Hematopoietic multipotent progenitor cell treated with erythropoietin and hydrocortisone succinate and interleukin-3 and kit ligand, for 4 days (in vitro differentiated cells): Measurements from ENCODE around the gene ALG11.

ENCODE experiments used
- DNase-seq: peaks from one replicate; pipeline ENCODE4 v3.0.0-alpha.2; 2015

ALG11 gene

DNA sequence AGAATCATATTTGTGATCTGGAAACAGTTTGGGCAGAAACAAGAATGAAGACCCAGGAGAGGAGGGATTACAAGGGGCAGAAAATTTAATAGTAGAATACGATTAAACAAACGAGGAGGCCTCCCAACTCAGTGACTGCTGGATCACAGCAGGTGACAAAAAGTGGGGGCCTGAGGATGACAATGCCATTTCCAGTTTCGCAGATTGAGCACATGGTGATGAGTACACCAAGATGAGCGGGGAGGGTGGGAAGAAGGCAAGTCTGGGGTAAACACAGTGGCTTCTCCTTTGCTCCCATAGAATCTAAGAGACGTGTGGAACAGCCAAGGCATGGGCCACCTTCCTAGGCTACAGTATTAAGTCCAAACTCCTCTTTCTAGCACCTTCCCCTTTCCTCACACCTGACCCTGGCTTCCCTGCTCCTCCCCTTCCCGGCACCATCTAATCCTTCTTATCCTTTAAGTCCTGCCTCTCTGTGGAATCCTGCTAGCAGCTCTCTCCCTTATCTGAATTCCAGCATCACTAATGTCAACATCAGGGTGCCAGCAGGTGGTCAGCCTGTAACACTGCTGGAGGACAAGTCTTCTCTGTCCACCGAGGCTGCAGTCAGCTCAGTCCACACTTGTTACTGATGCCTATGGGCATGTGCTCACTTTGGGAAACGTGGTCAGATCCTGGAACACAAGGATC, 14.4 kb upstream of the ALG11 start:
- DNase-seq: no peak

DNA sequence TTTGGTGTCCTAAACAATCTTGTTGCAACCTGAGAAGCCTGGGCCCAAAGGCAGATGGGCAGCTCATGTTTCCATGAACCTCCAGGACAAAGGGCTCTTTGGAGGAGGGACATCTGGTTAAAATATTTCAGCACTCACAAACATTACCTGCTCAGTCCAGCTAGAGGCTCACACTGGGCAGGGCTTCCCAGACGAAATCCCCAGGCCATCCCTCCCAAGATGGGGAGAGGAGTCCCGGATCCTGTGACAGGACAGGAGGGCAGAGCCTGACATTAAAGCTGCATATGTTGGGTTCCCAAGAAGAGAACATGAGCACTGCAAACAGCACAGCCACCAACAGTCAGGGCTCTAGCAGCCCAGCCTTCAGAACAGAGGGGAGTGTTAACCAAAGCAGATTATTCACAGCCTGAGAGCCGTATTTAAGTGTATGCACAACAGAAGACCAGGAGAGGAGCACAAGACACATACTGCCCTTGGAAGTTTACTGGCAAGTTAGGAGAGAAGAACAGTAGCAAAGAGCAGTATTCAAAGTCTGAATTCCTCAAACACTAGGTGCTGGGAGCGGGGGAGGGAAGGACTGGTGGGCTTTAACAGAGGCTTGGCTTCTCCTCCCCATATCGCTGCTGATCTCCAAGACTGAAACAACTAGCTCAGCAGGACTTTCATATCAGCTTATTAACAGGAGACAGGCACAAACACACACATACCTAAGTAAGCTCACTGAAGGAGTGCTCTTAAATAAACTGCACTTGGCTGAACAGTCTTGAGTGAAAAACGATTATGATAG, 13.3 kb upstream of the ALG11 start:
- peak; percentile 44 for DNase-seq

DNA sequence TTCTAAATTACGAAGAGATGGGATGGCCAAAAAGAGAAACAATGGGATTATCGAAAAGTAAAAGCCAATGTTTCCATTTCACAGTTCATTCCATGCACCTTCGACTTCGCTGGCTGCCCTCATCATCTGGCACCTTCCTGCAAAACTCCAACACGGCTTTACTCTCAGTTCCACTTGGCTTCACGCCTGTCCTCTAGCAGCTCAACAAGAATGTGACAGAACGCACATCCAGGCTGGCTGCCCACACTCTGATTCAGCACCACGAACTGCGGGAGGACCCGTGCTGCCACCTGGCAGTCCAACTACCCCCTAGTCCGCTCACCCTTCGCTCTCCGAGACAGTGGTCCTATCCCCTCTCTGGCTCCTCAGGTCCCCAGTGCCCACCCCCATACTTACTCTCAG, 12.7 kb upstream of the ALG11 start:
- DNase-seq: no peak

DNA sequence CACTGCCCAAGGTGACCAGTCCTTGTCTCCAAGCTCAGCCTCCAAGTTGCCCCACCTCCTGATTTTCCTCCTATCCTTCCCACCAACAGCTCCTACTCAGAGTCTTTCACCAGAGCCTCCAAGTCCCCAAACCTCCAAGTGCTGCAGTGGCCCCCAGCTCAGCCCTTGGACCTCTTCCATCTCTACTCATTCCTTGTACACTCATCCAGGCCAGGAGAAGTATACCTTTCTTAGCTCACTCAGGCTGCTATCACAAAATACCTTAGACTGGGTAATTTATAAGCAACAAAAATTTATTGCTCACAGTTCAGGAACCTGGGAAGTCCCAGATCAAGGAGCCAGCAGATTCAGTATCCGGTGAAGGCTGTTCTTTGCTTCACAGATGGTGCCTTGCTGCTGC, 12.3 kb upstream of the ALG11 start:
- DNase-seq: no peak

DNA sequence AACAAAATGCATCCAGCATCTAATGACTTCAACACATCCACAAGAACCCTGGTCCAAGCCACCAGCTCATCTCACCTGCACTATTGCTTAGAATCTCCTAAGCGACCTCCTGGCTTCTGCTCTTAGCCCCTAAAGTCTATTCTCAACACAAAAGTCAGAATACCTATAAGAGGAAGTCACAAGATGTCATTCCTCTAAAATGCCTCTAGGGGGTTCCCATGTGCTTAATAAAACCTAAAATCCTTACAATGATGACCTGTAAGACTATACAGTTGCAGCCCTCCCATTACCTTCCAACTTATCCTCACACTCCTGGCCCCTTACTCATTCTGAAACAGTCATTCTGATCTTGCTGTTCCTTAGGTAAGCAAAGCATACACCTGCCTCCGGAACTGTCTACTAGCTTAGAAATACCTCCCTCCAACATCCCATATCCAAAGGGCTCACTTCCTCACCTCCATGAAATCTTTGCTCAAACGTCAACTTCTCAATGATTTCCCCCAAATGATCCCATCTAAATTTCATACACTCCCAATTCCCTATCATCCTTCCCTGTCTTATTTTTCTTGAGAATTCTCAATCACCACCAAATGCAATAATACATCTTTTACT, 11.0 kb upstream of the ALG11 start:
- peak; percentile 85 for DNase-seq

DNA sequence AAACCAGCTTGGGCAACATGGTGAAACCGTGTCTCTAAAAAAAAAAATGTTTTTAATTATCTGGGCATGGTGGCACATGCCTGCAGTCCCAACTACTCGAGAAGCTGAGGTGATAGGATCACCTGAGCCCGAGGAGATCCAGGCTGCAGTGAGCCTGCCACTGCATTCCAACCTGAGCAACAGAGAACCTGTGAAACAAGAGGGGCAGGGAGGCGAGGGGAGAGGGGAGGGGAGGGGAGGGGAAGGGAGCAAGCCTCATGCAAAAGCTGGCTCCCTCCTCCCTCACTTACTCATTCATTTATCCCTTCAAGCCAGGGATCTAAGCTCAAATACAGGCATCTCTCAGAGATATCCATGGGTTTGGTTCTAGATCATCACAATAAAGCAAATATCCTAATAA, 9.8 kb upstream of the ALG11 start:
- DNase-seq: no peak

DNA sequence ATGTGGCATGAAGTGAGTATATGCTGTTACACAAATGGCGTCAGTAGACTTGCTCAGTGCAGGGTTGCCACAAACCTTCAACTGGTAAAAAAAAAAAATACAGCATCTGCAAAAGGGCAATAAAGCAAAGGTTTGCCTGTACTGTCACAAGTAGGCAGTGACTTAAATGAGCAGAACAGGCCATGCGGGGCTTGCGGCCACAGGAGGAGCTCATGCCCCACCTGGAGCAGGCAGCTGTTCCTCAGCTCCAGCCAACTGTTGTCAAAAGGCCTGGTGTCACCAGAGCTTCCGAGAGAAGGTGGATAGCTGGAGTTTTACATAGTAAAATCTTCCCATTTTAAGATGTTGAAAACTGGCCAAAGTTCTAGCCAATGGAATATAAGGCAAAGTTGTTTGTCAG, 8.7 kb upstream of the ALG11 start:
- no peak for DNase-seq

DNA sequence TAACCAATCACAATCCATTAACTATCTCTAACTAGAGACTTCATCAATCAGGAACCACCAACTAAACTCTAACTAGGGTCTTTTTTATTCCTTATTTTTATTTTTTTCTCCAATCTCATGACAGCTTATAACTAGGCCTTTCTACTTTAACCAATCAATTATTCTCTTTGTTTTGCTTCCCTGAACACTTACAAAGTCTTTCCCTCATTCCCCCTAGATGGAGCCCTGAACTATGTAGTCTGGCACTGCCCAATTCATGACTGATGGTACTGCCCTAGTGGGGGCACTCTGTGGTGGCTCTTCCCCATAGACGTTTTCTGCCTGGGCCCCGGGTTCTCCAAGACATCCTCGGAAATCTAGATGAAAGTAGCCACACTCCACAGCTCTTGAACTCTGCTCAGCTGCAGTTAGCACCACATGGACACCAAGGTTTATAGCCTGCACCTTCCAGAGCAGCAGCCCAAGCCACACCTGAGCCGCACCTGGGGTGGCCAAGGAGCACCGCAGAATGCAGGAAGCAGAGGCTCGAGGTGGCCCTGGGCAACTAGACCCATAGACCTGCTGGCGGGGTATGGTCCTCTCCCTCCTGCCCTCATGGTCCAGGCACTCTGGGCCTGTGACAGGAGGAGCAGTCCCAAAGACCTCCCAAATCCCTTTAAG, 7.6 kb upstream of the ALG11 start:
- DNase-seq: peak; percentile 59

DNA sequence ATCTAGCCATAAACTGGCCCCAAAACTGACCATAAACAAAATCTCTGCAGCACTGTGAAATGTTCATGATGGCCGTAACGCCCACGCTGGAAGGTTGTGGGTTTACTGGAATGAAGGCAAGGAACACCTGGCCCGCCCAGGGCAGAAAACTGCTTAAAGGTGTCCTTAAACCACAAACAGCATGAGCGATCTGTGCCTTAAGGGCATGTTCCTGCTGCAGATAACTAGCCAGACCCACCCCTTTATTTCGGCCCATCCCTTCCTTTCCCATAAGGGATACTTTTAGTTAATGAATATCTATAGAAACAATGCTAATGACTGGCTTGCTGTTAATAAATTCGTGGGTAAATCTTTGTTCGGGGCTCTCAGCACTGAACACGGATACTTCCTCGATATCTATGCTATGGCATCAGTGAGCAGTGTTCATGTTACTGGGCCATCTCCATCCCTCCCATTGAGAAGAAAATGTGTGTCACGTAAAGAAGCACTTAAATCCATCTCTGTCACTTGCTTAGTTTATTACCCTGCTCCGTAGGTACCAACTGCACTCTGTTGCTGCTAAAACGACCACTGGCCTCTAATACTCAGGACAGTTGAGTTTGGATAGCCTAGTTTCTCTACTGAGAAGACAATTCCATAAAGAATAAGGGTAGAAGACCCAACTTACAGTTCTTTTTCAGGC, 6.2 kb upstream of the ALG11 start:
- DNase-seq: no peak

DNA sequence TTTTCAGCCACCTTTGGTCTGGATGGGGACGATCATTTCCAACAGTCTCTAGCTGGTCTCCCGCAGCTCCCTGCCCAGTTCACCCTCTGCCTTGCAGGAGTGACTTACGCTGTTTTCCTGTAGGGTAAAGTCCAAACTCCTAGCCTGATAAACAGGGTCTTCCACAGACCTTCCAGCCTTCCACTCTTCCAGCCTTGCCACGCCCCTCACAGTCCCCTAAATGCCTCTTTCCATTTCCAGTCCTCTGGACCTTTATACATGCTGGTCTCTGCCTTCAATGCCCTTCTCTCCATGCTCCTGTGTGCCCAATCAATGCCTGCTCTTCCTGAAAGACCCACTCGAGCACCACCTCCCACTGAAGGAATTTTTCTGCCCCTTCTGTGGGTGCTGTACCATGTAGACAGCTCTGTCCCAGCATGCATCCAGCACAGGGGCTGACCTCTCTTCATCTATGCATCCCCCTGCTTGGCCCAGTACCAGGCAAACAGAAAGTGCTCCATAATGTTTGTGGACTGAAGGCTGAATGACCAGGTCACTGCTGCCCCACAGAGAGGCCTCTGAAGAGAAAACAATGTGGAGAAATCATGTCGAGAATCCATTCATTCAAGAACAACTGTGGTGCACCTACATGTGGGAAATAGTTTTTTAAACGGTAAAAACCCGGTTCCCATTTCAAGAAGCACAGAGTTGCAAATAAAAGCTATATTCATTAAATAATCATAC, 5.5 kb upstream of the ALG11 start:
- no peak for DNase-seq

DNA sequence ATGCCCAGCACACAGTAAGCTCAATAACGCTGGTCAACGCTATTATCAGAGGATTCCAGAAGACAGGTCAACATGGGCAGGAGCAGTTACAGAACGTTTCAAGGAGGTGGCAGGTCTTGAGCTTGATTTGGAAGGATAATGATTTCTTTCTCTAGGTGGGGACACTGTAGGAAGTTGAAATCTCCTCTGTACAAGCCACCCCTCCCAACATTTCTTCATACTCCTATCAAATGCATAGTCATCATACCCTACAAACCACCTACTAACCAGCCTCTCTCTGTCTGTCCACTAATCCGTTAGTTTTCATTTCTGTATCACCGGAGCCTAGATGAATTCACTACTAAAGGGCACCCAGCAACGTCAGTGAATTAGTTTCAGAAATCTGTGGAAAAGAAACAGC, 2.3 kb upstream of the ALG11 start:
- peak; percentile 41 for DNase-seq

DNA sequence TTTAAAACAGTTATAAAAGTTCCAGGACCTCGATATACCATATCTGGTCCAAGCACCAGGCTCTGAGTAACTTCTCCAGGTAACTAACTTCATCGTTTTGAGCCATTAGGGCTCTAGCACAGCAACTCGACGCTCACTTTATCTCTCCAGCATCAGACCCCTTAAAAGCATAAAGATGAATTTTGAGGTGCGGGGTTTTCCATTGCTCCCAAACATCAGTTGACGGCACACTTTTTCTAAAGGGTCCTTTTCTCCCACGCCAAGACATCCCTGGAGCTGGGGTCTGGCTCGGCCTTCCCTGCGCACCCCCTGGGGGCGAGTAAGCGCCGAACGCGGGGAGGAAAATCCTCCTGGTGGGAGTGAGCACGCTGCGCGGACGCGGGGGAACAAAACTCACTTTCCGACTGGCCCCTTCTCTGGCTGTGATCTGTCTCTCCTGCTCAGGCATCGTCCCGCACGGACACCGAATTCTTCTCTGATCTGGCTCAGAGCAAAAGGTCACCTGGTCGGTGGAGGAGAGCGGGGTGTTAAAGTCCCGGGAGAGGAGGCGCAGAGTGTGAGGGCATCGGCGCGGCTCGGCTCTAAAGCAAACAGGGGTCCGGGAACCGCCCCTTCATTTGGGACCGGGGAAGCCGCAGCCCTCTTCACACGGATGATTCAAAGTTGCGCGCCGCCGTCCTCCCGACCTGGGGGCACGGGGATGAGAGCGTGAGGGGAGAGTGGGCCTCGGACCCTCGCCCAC, 1.1 kb upstream of the ALG11 start, which contains the start of gene ATP7B:
Gene ATP7B, minus strand, starts transcription at position 561 of the 742 bp plus-strand sequence. Its CDS starts 113 bp downstream, at position 448.
- peak; percentile 60 for DNase-seq

DNA sequence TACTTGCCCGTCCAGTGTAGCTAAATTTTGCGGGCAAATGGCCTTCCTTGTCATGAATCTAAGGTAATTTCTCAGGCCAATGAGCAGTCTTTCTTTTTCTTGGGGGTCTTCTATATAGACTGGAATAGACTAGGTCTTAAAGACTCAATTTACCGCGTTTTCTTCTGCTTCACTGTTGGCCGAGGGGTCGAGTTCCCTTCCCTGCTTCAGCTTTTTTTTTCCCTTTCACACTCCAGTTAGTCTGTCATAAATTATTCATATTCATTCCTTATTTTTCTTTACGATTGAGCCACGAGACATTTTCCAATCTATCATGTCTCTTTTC, 276 bp downstream of the ALG11 start:
- DNase-seq: peak; percentile 22

DNA sequence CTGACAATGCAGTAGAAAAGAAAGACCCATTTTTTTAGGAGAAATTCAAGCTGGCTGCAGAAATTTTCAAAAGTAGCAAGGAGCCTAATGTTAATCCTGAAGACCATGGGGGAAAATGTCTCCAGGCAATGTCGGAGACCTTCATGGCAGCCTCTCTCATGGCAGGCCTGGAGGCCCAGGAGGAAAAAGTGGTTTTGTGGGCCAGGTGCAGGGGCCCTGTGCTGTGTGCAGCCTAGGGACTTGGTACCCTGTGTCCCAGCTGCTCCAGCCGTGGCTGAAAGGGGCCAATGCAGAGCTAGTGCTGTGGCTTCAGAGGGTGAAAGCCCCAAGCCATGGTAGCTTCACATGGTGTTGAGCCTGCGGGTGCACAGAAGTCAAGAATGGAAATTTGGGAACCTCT, 4.1 kb downstream of the ALG11 start:
- DNase-seq: no peak

DNA sequence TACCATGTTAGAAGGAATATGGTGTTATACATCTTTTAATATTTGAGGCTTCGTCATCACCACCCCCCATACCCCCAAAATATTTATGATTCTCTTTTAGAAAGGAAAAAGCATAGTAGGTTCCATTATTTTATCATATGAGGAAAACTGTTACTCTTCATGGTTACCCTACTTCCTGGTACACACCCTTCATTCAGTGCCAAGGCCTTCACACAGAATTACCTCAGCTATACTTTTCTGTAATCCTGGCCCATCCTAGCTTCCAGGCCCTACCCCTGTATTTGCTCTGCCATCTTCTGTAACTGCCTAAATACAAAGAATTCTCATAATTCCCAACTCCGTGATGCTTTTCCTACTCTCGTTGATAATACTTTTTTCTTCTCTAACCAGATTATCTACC, 8.0 kb downstream of the ALG11 start:
- DNase-seq: no peak

DNA sequence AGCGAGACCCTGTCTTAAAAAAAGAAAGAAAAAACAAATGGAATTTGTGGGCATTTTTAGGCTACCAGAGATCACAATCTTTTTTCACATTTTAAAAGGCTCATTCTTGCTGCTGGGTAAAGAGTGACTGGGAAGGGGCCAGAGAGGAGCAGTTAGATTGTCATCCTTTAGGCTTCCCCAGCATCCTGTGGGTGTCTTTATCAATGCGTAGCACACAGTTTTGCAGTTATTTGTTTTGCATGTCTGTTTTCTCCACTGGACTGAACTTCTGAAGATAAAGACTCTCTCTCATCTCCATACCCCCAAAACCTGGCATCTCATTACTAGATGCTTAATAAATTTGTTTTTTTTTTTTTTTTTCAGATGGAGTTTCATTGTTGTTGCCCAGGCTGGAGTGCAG, 10.2 kb downstream of the ALG11 start:
- peak; percentile 95 for DNase-seq

DNA sequence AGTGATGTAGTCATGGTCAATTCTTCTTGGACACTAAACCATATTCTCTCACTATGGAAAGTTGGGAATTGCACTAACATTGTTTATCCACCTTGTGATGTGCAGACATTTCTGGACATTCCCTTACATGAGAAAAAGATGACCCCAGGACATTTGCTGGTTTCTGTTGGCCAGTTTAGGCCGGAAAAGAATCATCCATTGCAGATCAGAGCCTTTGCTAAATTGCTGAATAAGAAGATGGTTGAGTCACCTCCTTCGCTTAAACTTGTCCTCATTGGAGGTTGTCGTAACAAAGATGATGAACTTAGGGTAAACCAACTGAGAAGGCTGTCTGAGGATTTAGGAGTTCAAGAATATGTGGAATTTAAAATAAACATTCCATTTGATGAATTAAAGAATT, 12.3 kb downstream of the ALG11 start, which contains the start of gene UTP14C:
Gene UTP14C, plus strand, starts transcription at position 211 of the 400 bp plus-strand sequence. CDS start 4,114 bp downstream, outside the sequence.
- no peak for DNase-seq

DNA sequence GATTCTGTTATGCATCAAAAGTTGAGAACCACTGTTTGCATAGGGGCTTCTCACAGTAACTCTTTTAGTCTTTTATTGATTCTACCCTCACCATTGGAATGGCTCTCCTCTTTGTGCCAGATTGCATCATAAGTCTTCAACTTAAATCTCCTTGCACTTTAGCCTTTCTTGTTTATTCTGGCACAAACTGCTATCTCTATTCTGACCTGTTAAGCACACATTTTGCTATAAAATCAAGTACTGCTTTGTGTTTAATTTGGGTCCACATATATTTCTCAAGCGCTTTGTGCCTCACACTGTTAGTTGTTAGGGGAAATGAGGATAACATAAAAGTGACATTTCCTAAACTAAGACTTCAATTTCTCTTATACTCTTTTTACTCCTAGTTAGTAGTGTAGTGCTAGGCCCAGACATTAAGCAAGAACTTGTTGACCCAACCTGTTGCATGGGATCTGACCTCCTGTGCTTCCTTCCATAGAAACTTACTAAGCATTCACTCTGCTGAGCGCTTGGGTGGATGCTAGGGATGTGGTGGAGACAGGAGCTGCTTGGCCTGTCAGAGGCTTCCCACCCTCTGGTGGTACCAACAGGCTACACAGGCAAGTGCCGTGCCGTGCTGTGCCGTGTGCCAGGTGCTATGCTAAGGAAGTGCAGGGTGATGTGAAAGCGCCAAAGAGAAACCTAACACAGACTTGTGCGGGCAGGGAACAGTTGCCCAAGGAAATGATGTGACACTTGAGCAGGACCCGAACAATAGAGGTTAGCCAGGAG, 13.5 kb downstream of the ALG11 start:
- DNase-seq: no peak

DNA sequence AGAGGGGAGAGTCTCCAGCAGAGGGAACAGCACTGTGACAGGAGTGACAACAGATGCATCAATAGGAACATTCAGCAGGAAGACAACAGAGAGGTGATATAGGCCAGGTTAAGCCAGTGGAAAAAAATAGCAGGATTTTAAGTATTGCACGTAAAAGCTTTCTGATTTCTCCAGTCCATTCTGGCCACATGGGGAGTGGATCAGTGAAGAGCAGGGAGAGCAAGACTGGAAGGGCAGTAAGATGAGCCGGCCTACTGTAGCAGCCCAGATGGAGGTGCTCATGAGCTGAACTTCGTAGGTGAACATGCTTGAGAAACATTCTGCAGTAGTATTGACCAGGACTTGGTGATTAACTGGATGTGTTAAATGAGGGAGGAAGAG, 14.0 kb downstream of the ALG11 start:
- DNase-seq: peak; percentile 36

DNA sequence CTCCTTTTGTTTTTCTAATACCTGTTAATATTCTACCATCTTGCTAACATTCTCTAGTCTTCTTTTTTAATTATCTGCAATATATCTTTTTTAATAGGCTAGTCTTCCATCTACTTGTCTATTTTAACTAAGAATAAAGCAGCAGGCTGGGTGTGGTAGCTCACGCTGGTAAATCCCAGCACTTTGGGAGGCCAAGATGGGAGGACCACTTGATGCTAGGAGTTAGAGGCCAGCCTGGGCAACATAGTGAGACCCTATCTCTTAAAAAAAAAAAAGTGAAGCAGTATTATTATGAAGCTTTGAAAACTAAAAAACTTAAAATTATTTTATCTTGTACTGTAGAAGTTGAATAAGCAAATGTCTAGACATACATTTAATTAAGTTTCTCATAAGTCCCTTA, 15.6 kb downstream of the ALG11 start:
- DNase-seq: no peak

DNA sequence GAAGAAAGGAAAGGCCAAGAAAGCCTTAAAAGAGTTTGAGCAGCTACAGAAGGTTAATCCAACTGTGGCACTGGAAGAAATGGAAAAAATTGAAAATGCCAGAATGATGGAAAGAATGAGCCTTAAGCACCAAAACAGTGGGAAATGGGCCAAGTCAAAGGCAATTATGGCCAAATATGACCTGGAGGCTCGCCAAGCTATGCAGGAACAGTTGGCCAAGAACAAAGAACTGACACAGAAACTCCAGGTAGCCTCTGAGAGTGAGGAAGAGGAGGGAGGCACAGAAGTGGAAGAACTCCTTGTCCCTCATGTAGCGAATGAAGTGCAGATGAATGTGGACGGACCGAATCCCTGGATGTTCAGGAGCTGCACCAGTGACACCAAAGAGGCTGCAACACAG, 17.4 kb downstream of the ALG11 start:
- DNase-seq: no peak
